HG02970 (cell line): ENCODE data around the gene GDF9.
A peak's percentile ranks its signal among the peaks of the same experiment; 100 is the strongest.

Experiments used
- ATAC-seq: cut with Tn5 transposase; IDR thresholded peaks from one replicate; pipeline ENCODE4 v1.9.1; 2021; ENCODE audit warnings: mild to moderate bottlenecking, moderate library complexity, moderate number of reproducible peaks; ENCODE audit not compliant: unreplicated experiment, low FRiP score

Gene GDF9

DNA sequence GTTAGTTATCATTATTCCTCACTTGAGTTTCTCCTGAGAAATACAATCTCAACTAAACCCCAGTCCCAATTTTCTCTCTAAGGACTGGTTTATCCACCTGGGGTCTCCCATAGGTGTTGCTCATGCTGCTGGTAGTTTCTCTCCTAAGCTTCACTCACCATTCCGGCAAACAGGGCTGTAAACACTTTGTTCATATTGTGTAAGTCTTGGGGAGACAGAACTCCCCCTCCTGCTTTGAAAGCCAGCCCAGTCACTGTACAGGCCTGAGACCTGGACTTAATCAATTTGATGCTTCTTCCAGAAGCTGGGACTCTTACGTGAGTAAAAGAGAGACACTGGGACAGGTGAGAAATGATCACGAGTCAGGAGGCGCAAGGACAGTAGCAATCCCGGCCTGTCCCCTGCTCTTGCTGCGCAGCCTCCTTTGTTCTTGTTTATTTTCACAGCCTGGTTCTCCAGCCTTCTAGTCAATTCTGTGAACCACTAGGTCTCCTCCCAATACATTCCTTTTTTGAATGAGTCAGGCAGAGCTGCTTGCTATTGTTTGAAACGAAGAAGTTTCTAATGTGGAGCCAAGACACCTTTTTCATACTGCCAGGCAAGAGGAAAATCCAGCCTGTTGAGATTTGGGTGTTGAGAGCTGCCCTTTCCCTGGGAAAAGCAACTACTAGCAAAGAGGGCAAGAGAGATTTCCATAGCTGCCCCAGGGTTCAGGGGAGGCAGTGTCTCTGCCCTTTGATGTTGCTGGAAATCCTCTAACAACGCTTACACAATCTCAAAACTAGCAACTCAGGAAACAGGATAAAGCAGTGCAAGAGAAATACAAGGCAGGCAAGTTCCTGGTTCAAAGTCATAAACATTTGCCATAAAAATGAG is 26.6 kb downstream of the GDF9 start:
- no peak for ATAC-seq

DNA sequence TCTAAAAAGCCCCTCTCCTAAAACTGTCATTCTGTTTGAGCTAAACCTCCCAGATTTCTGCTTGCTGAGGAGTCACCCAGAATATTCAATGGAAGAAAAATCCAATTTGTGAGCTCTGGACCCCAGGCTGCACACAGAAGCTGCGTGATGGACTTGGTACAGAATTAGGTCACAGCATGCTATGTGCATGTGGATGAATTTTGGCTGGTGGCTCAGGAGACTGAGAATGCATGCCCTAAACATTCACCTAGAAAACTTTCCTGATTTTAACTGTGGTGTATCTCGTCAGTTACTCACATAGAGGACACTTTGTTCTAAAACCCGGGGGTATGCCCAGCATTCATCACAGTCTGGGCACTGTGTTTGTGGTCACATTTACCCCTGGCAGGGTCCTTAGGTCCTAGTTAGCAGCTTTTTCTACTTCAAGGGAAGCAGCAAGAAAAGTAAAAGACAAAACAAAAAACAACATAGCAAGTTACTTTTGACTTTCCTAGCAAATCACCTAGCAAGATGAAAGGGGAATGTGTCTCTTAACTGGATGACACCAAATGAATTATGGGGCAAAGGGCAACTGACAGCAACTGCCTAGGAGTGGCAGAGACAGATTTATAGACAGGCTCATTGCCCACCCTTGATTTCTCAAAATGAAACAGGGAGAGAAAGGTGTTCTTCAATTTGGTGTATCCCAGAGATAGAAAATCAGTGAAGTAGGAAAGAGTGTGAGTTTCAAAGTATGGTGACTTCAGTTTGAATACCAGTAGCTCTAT is 27.6 kb downstream of the GDF9 start:
- ATAC-seq = no peak

DNA sequence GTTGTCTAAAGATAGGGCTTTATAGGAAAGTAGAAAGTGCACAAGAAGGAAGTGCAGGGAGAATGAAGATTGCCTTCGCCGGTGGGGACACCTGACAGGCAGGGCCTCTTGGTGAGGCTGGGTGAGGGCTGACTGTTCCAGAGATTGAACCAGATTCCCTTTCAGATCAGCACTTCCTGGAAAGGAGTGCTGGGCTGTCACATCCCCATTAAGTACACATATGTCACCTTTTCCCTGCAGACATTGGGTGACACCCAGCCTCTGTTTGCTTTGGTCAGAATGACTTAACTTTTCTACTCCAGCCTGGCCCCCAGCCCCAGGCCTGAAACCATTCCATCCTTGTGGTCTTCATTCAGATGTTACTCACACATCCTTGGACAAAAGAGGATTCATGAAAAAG is 28.4 kb downstream of the GDF9 start:
- no peak for ATAC-seq

DNA sequence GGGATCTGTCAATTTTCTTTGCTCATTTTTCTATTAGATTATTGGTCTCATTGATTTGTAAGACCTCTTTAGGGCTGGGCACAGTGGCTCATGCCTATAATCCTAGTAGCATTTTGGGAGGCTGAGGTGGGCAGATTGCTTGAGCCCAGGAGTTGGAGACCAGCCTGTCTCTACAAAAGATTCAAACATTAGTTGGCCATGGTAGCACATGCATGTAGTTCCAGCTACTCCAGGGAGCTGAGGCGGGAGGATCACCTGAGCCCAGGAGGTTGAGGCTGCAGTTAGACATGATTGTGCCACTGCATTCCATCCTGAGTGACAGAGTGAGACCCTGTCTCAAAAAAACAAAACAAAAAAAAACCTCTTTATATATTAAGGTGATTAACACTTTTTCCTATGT is 29.4 kb downstream of the GDF9 start:
- ATAC-seq = no peak

DNA sequence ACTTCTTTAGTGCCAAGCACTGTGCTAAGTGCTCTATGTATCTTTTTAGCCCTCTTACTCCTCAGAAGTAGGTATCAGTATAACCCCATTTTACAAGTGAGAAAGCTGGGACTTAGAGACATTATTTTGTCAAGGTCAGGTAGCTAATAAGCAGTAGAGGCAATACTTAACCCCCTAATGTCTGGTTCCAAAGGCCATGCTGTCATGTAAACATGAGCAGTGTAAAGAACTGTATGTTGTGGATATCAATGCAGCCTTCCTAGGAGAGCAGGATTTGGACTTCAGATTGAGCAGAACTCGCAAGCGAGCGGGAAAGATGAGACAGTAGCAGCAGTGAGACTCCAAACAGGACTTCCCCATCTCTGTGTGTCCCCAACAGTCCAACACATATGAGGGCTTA is 32.2 kb downstream of the GDF9 start:
- no peak for ATAC-seq

DNA sequence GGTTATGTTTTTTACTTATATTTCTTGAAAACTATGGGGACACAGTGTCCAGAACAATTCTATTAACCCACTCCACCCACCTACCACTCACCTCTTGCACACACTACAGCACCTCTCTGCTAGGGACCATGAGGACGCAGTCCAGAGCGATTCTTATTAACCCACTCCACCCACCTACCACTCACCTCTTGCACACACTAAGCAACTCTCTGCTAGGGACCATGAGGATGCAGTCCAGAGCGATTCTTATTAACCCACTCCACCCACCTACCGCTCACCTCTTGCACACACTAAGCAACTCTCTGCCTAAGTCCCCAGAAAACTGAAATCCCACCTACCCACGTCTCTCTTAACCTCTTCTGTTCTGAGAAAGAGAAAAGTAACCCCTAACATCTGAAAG is 33.7 kb downstream of the GDF9 start:
- ATAC-seq = no peak

DNA sequence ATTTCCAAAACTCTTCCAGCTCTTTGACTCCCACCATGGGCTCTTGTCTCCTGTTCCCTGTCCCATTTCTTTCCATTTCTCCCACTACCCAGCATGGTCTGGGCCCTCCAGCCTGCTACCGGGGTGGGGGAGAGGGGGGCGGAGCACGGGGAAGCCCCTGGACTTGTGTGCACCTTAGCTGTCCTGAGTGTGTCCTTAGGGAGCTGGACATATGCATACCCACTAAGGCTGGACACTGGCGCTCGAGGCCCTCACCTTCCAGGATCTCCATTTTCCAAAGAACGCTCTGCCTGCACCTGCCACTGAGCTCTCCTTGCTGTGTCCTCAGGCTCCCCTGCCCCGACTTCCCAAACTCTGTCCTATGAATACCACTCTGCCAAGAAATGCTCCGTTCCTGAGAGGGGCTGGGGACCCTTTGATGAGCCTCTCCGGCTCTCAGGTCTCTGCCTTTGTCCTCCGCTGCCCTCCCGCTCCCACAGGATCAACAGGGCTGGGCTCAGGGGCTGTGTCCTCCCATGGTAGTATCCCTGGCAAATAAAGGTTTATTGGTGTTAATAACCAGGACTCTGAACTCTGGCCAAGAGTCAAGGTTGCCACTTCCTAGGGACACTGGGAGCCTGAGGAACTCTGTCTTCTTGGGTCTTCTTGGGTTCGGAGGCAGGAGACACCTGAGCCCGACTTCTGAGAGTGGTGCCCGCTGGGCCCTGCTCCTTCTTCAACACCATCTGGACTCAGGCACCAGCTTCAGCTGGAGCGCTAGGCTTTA is 35.0 kb downstream of the GDF9 start:
- ATAC-seq = no peak

DNA sequence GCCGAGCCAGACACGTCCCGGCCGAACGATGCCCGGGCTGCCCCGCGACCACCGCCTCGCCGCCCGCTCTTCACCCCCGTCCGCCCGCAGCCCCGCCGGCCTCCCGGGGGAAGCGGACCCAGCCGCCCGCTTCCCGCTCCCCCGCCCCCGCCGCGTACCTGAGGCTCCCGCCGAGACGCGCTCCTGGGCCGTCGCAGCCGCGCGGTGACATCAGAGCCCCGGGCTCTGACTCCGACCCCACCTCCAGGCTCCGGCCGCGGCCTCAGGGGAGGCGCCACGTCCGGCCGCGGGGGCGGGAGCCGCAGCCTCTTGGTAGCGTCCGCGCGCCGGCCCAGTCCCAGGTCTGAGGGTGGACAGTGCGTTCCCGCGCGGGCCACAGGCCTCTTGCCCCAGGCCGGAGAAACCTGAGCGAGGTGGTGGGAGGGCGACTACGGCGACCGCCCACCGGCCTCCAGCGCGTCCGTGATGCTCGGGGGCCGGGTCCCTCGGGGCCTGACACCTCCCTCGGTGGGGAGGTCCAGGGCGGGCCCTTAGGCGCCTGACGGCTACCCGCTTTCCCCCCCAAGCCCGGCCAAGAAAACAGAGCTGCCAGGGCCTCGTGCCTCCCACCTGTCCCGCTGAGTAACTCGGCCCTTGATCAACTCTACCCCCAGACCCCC is 35.7 kb downstream of the GDF9 start, which contains the start of gene SHROOM1:
Gene SHROOM1, minus strand, starts transcription at position 212 of the 659 bp plus-strand sequence. CDS start 4,507 bp downstream, outside the sequence.
- ATAC-seq = peak; percentile 48

DNA sequence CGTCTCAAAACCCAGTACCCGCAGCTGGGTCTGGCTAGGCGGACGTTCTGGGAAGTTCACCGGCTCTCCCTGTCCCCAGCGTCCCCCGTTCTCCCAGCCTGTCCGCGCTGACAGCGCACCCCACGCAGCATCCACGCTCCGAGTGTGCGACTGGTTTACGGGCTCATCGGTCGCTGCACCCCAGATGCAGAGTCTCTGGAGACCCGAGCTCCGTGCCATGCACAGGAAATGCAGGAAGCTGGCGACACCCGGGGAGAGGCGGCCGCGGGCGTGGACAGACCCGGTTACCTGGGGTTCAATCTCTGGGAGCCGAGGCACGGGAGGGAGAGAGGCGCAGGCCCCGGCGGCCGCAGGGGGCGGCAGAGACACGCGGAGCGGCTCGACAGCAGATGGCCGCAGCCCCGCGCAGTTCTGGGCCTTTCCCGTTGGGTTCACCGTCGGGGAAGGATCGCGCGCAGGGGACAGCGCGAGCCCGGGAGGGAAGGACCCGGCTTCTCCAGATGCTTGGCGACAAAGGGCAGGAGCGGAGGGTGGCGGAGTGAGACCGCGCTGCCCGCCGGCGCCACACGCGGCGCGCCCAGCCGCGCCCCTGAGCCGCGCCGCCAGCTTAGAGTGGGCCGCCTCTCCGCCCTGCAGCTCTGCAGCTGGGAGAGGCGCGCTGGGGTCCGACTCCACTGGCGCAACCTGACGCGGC is 36.4 kb downstream of the GDF9 start:
- ATAC-seq = peak; percentile 57

DNA sequence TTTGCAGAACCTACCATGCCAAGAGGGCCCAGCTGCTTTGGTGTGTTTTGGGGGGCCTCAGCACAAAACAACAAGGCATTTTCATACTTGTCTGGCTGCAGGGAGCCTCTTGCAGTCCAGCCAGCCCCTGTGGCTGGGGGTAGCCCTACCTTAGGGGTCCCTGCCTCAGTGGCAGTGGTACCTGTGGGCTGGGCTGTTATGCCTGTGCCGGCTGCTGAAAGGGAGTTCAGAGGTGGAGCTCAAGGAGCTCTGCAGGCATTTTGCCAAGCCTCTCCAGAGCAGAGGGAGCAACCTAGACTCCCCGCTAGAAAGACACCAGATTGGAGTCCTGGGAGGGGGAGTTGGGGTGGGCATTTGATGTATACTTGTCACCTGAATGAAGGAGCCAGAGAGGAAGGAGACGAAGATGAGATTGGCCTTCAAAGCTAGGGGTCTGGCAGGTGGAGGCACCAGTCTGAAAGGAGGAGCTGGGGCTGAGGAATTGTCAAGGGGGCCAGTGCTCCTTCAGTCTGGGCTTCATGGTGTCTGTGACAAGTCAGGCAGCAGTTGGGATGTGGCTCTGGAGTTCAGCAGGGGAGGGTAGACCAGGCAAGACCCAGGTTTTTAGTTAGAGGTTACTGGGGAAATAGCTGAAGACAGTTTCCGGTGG is 37.3 kb downstream of the GDF9 start:
- no peak for ATAC-seq

DNA sequence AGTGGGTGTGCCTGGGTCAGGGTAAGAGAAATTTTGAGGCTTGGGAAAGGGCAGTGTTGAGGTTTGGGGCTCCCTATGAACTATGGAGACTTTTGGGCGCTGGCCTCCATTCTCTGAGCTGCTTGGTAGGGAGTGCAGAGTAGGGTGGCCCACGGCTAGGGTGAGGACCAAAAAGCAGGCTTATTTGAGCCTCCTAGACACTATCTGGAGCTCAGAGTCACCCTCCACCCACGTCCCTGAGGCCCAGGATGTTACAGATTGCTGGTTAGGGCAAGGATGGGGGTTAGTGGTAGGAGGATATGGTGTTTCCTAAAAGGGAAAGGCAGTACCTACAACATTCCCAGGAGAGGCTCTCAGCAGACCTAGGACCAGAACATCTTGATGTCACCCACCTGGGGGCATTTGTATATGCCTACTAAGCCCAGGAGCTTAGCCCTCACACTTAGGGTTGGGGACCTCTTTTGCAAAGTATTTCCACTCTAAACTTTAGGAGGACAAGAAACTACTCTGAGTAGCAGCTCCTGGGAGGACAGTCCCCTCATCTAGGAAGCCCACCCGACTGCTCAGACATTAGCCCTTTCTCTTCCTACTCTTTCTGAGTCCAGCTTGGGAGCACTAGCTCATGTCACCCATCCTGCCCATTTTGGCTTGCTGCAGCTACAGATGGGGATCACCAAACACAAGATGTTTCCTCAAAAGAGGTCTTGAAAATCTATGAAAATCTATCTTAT is 38.2 kb downstream of the GDF9 start:
- ATAC-seq = no peak

DNA sequence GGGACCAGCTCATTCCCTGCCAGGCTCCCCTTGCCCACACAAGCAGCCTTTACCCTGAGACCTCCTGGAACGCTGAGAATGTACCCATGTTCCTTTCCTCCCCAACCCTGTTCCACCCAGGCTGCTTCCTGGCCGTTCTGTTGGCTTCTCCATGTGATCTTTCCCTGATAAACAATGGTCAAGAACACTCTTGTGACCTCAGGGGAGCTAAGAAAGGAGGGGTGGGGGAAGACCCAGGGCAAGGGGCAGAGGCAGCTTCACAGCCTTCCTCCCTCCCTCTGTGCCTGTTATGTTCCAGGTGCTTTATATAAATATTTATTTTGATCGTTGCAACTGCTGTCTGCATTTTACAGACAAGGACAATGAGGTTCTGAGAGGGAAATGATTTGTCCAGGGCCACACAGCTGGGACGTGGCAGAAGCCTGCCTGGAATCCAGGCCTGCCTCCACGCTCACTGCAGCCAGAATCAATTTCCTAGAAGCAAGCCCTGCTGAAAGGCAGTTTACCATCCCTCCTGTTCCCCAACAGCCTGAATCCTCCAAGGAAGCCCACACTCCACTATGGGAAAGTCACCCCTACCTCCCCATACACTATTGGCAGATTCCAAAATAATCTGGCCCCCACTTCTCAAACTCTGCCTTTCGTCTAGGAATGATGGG is 39.7 kb downstream of the GDF9 start:
- ATAC-seq = no peak

DNA sequence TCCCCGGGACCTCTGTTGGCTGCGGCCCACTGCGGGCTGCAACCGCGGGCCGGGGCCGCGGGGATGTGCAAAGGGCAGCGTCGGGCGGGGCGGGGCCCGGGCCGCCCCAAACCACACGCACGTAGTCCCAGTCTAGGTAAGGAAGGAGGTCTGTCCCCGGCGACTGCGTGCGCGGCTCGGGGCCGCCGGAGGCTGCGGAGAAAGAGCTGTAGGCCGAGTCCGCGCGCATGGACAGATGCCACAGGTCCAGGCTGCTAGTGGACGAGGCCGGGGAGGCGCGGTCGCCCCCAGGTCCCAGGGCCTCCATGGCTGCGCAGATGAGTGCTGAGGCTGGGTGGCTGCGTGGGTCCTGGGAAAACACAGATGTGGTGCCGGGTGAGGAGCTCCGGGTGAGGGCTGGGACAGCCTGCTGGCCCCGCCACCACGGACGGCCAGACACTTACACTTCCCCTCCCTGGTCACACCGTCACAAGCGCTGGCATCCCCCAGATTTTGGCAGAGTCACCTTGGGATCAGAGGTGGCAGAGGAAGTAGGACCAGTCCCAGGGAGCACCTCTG is 40.4 kb downstream of the GDF9 start:
- no peak for ATAC-seq

DNA sequence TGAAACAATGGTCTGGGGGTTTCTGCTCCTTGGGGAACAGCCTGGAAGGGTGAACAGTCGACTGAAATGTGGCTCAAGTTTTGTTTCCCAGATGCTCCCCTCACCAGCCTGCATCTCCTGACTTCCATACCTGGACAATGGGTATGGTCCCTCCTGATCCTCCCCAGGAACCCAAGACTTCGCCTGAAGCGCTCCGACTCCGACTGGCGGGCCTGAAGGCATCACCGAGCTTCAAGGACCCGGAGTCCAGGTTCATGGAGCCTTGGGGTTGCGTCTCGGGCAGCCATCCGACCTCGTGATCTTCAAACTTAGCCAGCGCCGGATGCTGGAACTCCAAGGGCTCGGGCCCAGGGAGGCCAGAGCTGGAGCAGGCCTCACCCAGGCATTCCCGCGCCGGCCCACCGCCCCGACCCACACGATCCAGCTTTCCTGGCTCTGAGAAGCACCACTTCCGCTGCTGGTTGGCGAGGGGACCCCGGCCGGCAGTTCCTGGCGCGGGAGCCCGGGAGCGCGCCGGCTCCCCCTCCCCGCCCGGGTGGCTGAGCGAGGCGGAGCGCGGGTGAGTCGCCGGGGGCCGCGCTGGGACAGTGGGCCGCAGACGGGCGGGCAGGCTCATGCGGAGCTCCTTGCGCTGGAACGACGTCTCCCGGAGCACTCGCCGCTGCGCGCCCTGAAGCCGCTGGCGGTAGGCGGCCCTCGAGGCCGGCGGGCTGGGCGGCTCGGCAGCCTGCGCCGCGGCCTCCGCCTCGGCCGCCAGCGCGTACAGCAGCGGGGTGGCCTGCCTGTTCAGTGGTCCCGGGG is 41.0 kb downstream of the GDF9 start:
- ATAC-seq = no peak

DNA sequence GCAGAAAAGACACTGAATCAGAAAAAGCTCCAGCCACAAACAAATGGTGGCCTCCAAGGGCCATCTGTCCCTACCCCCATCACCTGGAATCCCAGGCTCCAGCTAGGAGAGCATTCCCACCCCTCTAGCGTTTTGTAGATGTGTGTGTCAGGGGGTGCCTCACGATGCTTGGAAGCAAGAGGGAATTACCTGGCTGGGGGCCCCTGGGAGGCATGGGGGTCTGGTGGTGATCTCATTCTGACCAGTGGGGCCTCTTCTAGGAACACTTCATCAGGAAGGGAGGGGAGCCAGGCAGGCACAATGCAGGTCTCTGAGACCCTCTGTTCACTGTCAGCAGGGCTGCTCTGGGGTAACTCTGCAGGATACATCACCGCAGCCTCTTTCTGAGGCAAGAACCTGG is 41.8 kb downstream of the GDF9 start:
- ATAC-seq = no peak

DNA sequence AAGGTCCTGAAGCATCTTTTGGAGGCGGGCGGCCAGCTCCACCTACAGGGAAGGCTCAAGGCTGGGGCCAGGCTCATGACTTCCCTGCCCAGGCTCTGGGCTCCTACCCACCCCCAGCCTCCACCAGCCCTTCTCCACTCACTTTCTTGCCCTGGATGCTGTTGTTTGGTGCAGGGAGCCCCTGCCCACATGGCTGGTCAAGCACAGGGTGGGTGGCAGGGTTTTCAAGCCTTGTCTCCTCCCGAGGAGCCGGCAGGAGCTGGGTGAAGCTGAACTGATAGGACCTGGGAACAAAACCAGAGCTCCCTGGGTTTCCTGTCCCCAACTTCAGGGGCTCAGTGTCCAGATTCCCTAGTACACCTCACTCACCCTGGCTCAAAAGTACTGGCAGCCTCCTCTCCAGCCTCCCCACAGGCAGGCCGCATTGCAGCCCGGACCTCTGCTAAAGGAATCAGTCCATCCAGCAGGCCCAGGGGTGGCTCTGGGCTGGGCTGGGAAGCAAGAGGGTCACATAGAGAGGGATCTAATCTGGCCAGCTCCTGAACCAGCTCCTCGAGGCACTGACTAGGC is 42.7 kb downstream of the GDF9 start:
- no peak for ATAC-seq
